Liver (tissue), 9 donors: Measurements from ENCODE around the gene KAT6B. TPM values are rescaled to one million over a fixed set of nuclear protein-coding genes. Genes with fewer than 3 reads are reported as not detected.

Experiments used
- DNase-seq: peaks from one replicate; pipeline ENCODE4 v3.0.0-alpha.2; 2017; ENCODE audit warnings: low spot score
- H3K27ac ChIP-seq, 2 donors: one replicate each; pipeline ENCODE4 v1.7.0; 2013; ENCODE audit warnings: inconsistent platforms in 2 of 2, low read length in 2 of 2, control low read depth in 1 of 2, low read depth in 1 of 2, mild to moderate bottlenecking in 1 of 2
- H3K27me3 ChIP-seq, 4 donors: one replicate each; pipeline versions ENCODE4 v1.6.1 to v1.7.0; 2013; ENCODE audit warnings: low read length in 3 of 4, inconsistent platforms in 1 of 4, mild to moderate bottlenecking in 1 of 4, moderate library complexity in 1 of 4; ENCODE audit not compliant: control insufficient read depth in 4 of 4, insufficient read depth in 4 of 4
- H3K36me3 ChIP-seq, 4 donors: one replicate each; pipeline versions ENCODE4 v1.6.1 to v1.7.0; 2013; ENCODE audit warnings: low read length in 3 of 4, mild to moderate bottlenecking in 3 of 4, low read depth in 1 of 4, moderate library complexity in 1 of 4; ENCODE audit not compliant: control insufficient read depth in 4 of 4, insufficient read depth in 3 of 4
- H3K4me1 ChIP-seq, 4 donors: one replicate each; pipeline versions ENCODE4 v1.6.1 to v1.7.0; 2013; ENCODE audit warnings: low read length in 3 of 4, mild to moderate bottlenecking in 3 of 4, moderate library complexity in 1 of 4; ENCODE audit not compliant: control insufficient read depth in 4 of 4, insufficient read depth in 4 of 4
- H3K4me3 ChIP-seq, 3 donors: one replicate each; pipeline versions ENCODE4 v1.6.1 to v1.7.0; 2013; ENCODE audit warnings: low read length in 3 of 3, control low read depth in 1 of 3, low read depth in 1 of 3, mild to moderate bottlenecking in 1 of 3
- H3K9ac ChIP-seq, 2 donors: one replicate each; pipeline ENCODE4 v1.7.0; 2013; ENCODE audit warnings: low read length in 2 of 2, mild to moderate bottlenecking in 2 of 2, moderate library complexity in 2 of 2, control low read depth in 1 of 2, low read depth in 1 of 2
- H3K9me3 ChIP-seq, 4 donors: one replicate each; pipeline versions ENCODE4 v1.6.1 to v1.7.0; 2013; ENCODE audit warnings: low read length in 3 of 4; ENCODE audit not compliant: control insufficient read depth in 4 of 4
- ATF3 ChIP-seq: IDR thresholded peaks from 2 replicates; pipeline ENCODE4 v1.6.1; 2016; ENCODE audit warnings: antibody characterized with exemption
- EGR1 ChIP-seq, 2 donors: IDR thresholded peaks; 2 replicates each; pipeline ENCODE4 v1.6.1; 2016 to 2018; ENCODE audit warnings: antibody characterized with exemption in 2 of 2, low read depth in 2 of 2
- FOXA1 ChIP-seq: IDR thresholded peaks from 2 replicates; pipeline ENCODE4 v1.6.1; 2016; ENCODE audit warnings: antibody characterized with exemption
- FOXA2 ChIP-seq: IDR thresholded peaks from 2 replicates; pipeline ENCODE4 v1.6.1; 2016; ENCODE audit warnings: antibody characterized with exemption
- HNF4A ChIP-seq, 2 donors: conservative IDR thresholded peaks; 2 replicates each; pipeline ENCODE4 v1.6.1; 2016; ENCODE audit warnings: antibody characterized with exemption in 2 of 2, mild to moderate bottlenecking in 2 of 2
- HNF4G ChIP-seq: IDR thresholded peaks from 2 replicates; pipeline ENCODE4 v1.6.1; 2016; ENCODE audit warnings: antibody characterized with exemption
- JUND ChIP-seq, 2 donors: IDR thresholded peaks; 2 replicates each; pipeline ENCODE4 v1.6.1; 2016; ENCODE audit warnings: antibody characterized with exemption in 2 of 2
- MAX ChIP-seq: IDR thresholded peaks from 2 replicates; pipeline ENCODE4 v1.6.1; 2016; ENCODE audit warnings: antibody characterized with exemption
- NR2F2 ChIP-seq: IDR thresholded peaks from 2 replicates; pipeline ENCODE4 v1.6.1; 2016; ENCODE audit warnings: antibody characterized with exemption
- RAD21 ChIP-seq, 2 donors: IDR thresholded peaks; 2 replicates each; pipeline ENCODE4 v1.6.1; 2016; ENCODE audit warnings: antibody characterized with exemption in 2 of 2, mild to moderate bottlenecking in 2 of 2
- REST ChIP-seq: IDR thresholded peaks from 2 replicates; pipeline ENCODE4 v1.6.1; 2016; ENCODE audit warnings: antibody characterized with exemption, mild to moderate bottlenecking
- RXRA ChIP-seq, 2 donors: IDR thresholded peaks; 2 replicates each; pipeline ENCODE4 v1.6.1; 2017 to 2018; ENCODE audit warnings: antibody characterized with exemption in 2 of 2, mild to moderate bottlenecking in 1 of 2
- SP1 ChIP-seq: IDR thresholded peaks from 2 replicates; pipeline ENCODE4 v1.6.1; 2018; ENCODE audit warnings: antibody characterized with exemption, mild to moderate bottlenecking
- TAF1 ChIP-seq: conservative IDR thresholded peaks from 2 replicates; pipeline ENCODE4 v1.6.1; 2016; ENCODE audit warnings: antibody characterized with exemption, mild to moderate bottlenecking
- YY1 ChIP-seq: IDR thresholded peaks from 2 replicates; pipeline ENCODE4 v1.6.1; 2016; ENCODE audit warnings: antibody characterized with exemption, mild to moderate bottlenecking
- WGBS: extraction: QIAGEN DNeasy Blood & Tissue Kit; methylation state at CpG from one replicate; pipeline ENCODE4 v1.1.7; 2013; 5-methylcytosine and 5-hydroxymethylcytosine counted together
- polyA plus RNA-seq, 2 donors: library from polyadenylated mRNA; stranded (reverse) in 1 of 2; unstranded in 1 of 2; fragments of 200-250 nt in 1 of 2; fragments of >200 nt in 1 of 2; fragmentation: Nextera tagmentation in 1 of 2; extraction: Ambion mirVana in 1 of 2; gene quantifications; one replicate each; pipeline versions ENCODE4 v1.2.1 to v1.2.3, GENCODE V29; 2013 to 2015
- total RNA-seq, 2 donors: library from RNA; depleted of rRNA; stranded (reverse); fragments of >200 nt; gene quantifications; one replicate each; pipeline ENCODE4 v1.2.3, GENCODE V29; 2014
- TF ChIP-seq, protein P1 (sequence below): IDR thresholded peaks from 2 replicates; pipeline ENCODE4 v1.6.1; 2016; ENCODE audit warnings: antibody characterized with exemption
- donor health status: healthy.
- donor health status: healthy.
- donor health status: healthy.
- donor health status: healthy.
- donor health status: healthy.

Gene KAT6B
- total and polyA plus RNA-seq, 4 donors = 2.0 to 21.2 (median 8.8) TPM

GRCh38 chr10:74813381-74814259 lies 12.8 kb upstream of the KAT6B start:
- DNase-seq = no peak
- Histone ChIP-seq H3K4me1 (no peaks in the 10 kb centered on the region), H3K27ac (no peak overlapping the region), H3K27me3 (no peaks in the 10 kb centered on the region), H3K36me3 (no peaks in the 10 kb centered on the region), H3K9me3 (peaks cover 0 to 4% (median under 1%) of the 10 kb centered on the region in 4 donors), H3K4me3 (no peak overlapping the region), H3K9ac (no peak overlapping the region)
- TF ChIP-seq FOXA2 (no peak), JUND (IDR thresholded peaks at IDR 0.05) (no peak), NR2F2 (no peak), SP1 (no peak), RXRA (IDR thresholded peaks at IDR 0.05) (no peak), REST (no peak), YY1 (no peak), FOXA1 (no peak), HNF4A (conservative IDR thresholded peaks at IDR 0.05) (no peak), ATF3 (no peak)
- TF ChIP-seq, protein P1, sequence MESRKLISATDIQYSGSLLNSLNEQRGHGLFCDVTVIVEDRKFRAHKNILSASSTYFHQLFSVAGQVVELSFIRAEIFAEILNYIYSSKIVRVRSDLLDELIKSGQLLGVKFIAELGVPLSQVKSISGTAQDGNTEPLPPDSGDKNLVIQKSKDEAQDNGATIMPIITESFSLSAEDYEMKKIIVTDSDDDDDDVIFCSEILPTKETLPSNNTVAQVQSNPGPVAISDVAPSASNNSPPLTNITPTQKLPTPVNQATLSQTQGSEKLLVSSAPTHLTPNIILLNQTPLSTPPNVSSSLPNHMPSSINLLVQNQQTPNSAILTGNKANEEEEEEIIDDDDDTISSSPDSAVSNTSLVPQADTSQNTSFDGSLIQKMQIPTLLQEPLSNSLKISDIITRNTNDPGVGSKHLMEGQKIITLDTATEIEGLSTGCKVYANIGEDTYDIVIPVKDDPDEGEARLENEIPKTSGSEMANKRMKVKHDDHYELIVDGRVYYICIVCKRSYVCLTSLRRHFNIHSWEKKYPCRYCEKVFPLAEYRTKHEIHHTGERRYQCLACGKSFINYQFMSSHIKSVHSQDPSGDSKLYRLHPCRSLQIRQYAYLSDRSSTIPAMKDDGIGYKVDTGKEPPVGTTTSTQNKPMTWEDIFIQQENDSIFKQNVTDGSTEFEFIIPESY = no peak
- WGBS = 51% methylated on average over 53 of the region's 53 CpGs

- no peak for DNase-seq
- H3K9me3 ChIP-seq = peaks cover 0 to 4% (median under 1%) of the 10 kb centered on the region in 4 donors
- TF ChIP-seq FOXA1 (no peak), SP1 (no peak), ATF3 (no peak), HNF4G (no peak), TAF1 (no peak), EGR1 (IDR thresholded peaks at IDR 0.05; ENCODE audit: low read depth in 2 of 2) (no peak), RXRA (IDR thresholded peaks at IDR 0.05) (no peak), JUND (IDR thresholded peaks at IDR 0.05) (no peak), MAX (no peak), FOXA2 (no peak), RAD21 (IDR thresholded peaks at IDR 0.05) (no peak)
- no peaks in the 10 kb centered on the region for H3K36me3 ChIP-seq
- no peak overlapping the region for H3K9ac ChIP-seq
- no peak overlapping the region for H3K27ac ChIP-seq
- H3K27me3 ChIP-seq = no peaks in the 10 kb centered on the region
- H3K4me3 ChIP-seq = no peak overlapping the region
- H3K4me1 ChIP-seq = no peaks in the 10 kb centered on the region
Observed at GRCh38 chr10:74814797-74815196, 11.6 kb upstream of the KAT6B start.
